ENCODE results near the gene SKIDA1.

SKIDA1 gene

GRCh38 chr10:21487416-21488180 lies 37.9 kb downstream of the SKIDA1 start:
- DNase-seq (ENCODE audit: extremely low read depth in 1 of 2, low read depth in 1 of 2): no peak

- DNase-seq (ENCODE audit: extremely low read depth in 1 of 2, low read depth in 1 of 2): no peak
Observed at GRCh38 chr10:21482821-21483220, 42.7 kb downstream of the SKIDA1 start.

GRCh38 chr10:21481407-21481806 lies 44.1 kb downstream of the SKIDA1 start:
- DNase-seq (ENCODE audit: extremely low read depth in 1 of 2, low read depth in 1 of 2): no peak

- no peak for DNase-seq (ENCODE audit: extremely low read depth in 1 of 2, low read depth in 1 of 2)
Observed at GRCh38 chr10:21479570-21480315, 45.7 kb downstream of the SKIDA1 start.

GRCh38 chr10:21475393-21475792 lies 50.1 kb downstream of the SKIDA1 start:
- DNase-seq (ENCODE audit: extremely low read depth in 1 of 2, low read depth in 1 of 2): no peak

GRCh38 chr10:21473541-21473940 lies 51.9 kb downstream of the SKIDA1 start:
- no peak for DNase-seq (ENCODE audit: extremely low read depth in 1 of 2, low read depth in 1 of 2)

GRCh38 chr10:21473135-21473534 lies 52.3 kb downstream of the SKIDA1 start:
- no peak for DNase-seq (ENCODE audit: extremely low read depth in 1 of 2, low read depth in 1 of 2)

GRCh38 chr10:21468086-21468485 lies 57.4 kb downstream of the SKIDA1 start:
- no peak for DNase-seq (ENCODE audit: extremely low read depth in 1 of 2, low read depth in 1 of 2)

- DNase-seq (ENCODE audit: extremely low read depth in 1 of 2, low read depth in 1 of 2): no peak
Observed at GRCh38 chr10:21467633-21468032, 57.8 kb downstream of the SKIDA1 start.

GRCh38 chr10:21464134-21464533 lies 61.3 kb downstream of the SKIDA1 start:
- no peak for DNase-seq (ENCODE audit: extremely low read depth in 1 of 2, low read depth in 1 of 2)
